ENCODE measurements around the gene TIMP3. TPM values are rescaled to one million over a fixed set of nuclear protein-coding genes. Genes with fewer than 3 reads are reported as not detected.

TIMP3 gene
- total RNA-seq, 2 experiments from 2014 or later: not detected

DNA sequence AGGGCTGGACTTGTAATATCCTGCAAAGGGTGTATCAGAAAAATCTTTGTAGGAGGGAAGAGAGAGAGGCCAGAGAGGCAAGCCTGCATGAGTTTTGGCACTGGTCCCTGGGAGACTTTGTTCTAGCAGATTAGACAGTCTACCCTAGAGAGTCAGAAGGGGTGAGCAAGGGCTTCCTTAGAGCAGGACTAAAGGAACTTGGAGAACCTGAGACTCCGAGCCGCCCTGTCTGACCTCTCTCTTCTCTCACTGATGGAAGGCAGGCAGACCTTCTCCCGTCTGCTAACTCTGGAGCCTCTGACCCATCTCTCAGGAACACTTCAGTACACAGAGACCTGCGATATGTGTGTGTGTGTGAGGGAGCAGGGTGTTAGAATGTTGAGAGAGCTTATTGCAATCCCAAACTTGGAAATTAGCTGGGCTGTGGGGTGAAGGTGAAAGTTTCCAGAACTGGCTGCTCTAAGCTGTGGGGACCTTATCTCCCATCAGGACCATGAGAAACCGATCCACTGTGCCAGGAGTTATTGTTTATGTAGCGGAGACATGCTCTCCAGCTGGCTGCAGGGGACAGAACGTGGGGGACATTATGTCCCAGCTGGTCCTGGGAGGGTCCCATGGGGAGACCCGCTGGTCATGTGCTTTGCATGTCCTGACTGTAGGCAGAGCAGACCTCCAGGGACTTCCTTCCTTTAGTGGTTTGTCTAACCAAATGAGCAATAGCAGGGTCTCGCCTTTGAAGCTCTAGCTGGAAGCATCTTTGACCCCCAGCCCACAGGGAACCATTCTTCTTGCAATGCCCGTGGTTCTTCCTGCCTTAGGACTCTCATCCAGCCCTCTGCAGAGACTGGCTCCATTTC lies 51.1 kb downstream of the TIMP3 start:
- DNase-seq: no peak
- Mint-ChIP-seq H3K27ac (no peak overlapping the region), H3K9me3 (ENCODE audit: low read depth) (no peaks in the 10 kb centered on the region), H3K27me3 (no peaks in the 10 kb centered on the region), H3K36me3 (no peaks in the 10 kb centered on the region), H3K4me3 (no peak overlapping the region), H3K4me1 (no peaks in the 10 kb centered on the region)
- no peak for ATAC-seq
- CTCF ChIA-PET: no interaction called here

DNA sequence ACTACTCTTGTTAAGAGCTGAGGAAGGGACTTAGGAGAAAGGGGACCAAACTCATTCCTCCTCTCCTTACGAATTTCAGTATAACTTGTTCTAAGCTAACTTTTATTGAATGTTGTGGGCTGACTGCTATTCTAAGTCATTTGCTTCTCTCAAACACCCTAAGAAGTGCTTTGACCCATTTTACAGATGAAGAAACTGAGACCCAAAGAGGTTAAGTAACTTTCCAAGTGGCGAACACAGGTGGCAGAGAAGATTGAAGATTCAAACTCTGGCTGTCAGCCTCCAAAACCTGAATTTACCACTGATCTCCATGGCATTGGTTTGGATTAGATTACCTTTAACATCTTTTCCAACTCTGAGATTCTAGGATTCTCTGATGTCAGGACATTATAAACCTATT lies 52.2 kb downstream of the TIMP3 start:
- H3K27me3 Mint-ChIP-seq: no peaks in the 10 kb centered on the region
- H3K4me1 Mint-ChIP-seq: no peaks in the 10 kb centered on the region
- ATAC-seq (no peak), DNase-seq (no peak)
- H3K4me3 Mint-ChIP-seq: no peak overlapping the region
- no peaks in the 10 kb centered on the region for H3K36me3 Mint-ChIP-seq
- CTCF ChIA-PET: no interaction called here
- H3K27ac Mint-ChIP-seq: no peak overlapping the region
- no peaks in the 10 kb centered on the region for H3K9me3 Mint-ChIP-seq (ENCODE audit: low read depth)

DNA sequence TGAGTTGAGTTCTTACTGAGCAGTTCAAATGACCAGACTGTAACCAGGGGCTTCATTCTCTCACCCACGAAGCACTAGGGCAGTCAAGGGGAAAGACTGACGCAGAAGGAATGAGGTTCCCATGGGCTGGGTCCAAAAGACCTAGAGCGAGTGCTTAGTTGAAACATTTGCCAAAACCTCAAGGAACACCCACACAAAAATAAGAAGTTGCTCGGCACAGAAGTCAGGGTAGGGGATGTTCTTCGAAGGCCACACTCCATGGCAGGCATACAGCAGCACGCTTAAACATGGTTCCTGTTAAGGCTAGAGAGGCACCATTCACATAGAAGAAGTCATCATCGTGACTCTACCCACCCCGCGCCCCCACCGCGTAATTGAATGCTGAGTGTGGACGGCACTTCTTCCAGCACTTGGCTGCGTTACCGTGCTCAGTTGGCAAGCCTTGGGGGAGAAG lies 52.9 kb downstream of the TIMP3 start:
- DNase-seq (no peak), ATAC-seq (no peak)
- CTCF ChIA-PET: interaction anchor here (0.6 kb wide), 1 partner anchor 73 kb away, joined by 3 read pairs; no protein-coding TSS in a partner anchor
- Mint-ChIP-seq H3K9me3 (ENCODE audit: low read depth) (no peaks in the 10 kb centered on the region), H3K4me1 (no peaks in the 10 kb centered on the region), H3K27me3 (no peaks in the 10 kb centered on the region), H3K36me3 (no peaks in the 10 kb centered on the region), H3K27ac (no peak overlapping the region), H3K4me3 (no peak overlapping the region)

DNA sequence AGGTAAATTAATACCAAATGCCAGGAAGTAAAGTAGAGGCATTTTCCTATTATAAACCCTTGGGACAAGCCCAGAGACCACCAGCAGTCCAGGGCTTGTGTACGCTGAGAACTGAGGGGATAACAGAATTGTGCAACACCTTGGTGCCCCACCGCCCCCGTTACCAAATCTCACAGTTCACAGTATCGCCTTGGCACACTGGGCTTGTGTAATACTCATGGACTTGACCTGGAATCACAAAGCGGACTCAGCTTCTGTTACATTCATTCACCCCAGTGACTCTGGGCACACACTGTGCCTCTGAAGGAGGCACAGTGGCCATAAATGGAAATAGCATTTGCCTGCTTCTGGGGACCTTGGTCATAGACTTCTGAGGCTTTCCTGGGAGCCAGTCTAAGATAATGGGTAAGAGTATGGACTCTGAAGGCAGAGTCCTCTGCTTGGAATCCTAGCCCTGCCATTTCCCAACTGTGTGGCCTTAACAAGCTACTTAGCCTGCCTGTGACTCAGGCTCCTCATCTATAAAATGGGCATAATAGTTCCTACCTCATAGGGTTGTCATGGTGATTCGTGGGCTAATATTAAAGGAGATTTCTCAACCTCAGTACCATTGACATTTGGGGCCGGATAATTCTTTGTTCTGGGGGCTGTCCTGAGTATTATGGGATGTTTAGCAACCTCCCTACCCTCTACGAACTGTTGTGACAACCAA lies 53.7 kb downstream of the TIMP3 start:
- no peaks in the 10 kb centered on the region for H3K36me3 Mint-ChIP-seq
- H3K27me3 Mint-ChIP-seq: no peaks in the 10 kb centered on the region
- H3K4me3 Mint-ChIP-seq: no peak overlapping the region
- no peak for DNase-seq
- no peak overlapping the region for H3K27ac Mint-ChIP-seq
- no peak for ATAC-seq
- H3K9me3 Mint-ChIP-seq (ENCODE audit: low read depth): no peaks in the 10 kb centered on the region
- H3K4me1 Mint-ChIP-seq: no peaks in the 10 kb centered on the region
- CTCF ChIA-PET: no interaction called here

- CTCF ChIA-PET: no interaction called here
- Mint-ChIP-seq H3K27ac (no peak overlapping the region), H3K4me1 (no peaks in the 10 kb centered on the region), H3K4me3 (no peak overlapping the region), H3K9me3 (ENCODE audit: low read depth) (no peaks in the 10 kb centered on the region), H3K36me3 (no peaks in the 10 kb centered on the region), H3K27me3 (no peaks in the 10 kb centered on the region)
- DNase-seq (no peak), ATAC-seq (no peak)
Observed at GRCh38 chr22:32858121-32858703, 56.7 kb downstream of the TIMP3 start.

DNA sequence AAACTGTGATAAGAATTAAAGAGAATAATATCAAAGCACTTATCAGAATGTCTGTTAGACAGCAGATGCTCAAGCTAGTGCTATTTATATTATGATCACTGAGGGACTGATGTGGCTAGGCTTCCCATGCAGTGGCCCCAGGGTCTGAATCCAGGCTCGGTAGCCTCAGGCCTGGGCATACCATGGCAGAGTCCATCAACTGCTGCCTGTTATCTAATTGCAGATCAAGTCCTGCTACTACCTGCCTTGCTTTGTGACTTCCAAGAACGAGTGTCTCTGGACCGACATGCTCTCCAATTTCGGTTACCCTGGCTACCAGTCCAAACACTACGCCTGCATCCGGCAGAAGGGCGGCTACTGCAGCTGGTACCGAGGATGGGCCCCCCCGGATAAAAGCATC lies 57.5 kb downstream of the TIMP3 start:
- no peak overlapping the region for H3K4me3 Mint-ChIP-seq
- H3K36me3 Mint-ChIP-seq: no peaks in the 10 kb centered on the region
- no peak overlapping the region for H3K27ac Mint-ChIP-seq
- H3K9me3 Mint-ChIP-seq (ENCODE audit: low read depth): no peaks in the 10 kb centered on the region
- CTCF ChIA-PET: no interaction called here
- ATAC-seq: no peak
- no peaks in the 10 kb centered on the region for H3K27me3 Mint-ChIP-seq
- no peaks in the 10 kb centered on the region for H3K4me1 Mint-ChIP-seq
- DNase-seq: no peak

DNA sequence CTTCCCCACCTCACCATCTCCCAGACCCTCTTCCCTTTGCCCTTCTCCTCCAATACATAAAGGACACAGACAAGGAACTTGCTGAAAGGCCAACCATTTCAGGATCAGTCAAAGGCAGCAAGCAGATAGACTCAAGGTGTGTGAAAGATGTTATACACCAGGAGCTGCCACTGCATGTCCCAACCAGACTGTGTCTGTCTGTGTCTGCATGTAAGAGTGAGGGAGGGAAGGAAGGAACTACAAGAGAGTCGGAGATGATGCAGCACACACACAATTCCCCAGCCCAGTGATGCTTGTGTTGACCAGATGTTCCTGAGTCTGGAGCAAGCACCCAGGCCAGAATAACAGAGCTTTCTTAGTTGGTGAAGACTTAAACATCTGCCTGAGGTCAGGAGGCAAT lies 58.2 kb downstream of the TIMP3 start:
- no peak for ATAC-seq
- Mint-ChIP-seq H3K27me3 (no peaks in the 10 kb centered on the region), H3K9me3 (ENCODE audit: low read depth) (no peaks in the 10 kb centered on the region), H3K4me3 (no peak overlapping the region), H3K4me1 (no peaks in the 10 kb centered on the region), H3K36me3 (no peaks in the 10 kb centered on the region), H3K27ac (no peak overlapping the region)
- DNase-seq: no peak
- CTCF ChIA-PET: no interaction called here

DNA sequence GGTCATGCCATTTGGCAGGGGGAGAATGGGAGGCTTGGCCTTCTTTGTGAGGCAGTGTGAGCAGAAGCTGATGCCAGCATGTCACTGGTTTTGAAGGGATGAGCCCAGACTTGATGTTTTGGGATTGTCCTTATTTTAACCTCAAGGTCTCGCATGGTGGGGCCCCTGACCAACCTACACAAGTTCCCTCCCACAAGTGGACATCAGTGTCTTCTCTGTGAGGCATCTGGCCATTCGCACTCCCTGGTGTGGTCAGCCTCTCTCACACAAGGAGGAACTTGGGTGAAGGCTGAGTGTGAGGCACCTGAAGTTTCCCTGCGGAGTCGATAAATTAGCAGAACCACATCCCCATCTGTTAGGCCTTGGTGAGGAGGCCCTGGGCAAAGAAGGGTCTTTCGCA lies 59.8 kb downstream of the TIMP3 start:
- H3K4me3 Mint-ChIP-seq: no peak overlapping the region
- CTCF ChIA-PET: no interaction called here
- H3K36me3 Mint-ChIP-seq: no peaks in the 10 kb centered on the region
- no peak overlapping the region for H3K27ac Mint-ChIP-seq
- no peaks in the 10 kb centered on the region for H3K27me3 Mint-ChIP-seq
- ATAC-seq (no peak), DNase-seq (no peak)
- H3K9me3 Mint-ChIP-seq (ENCODE audit: low read depth): no peaks in the 10 kb centered on the region
- H3K4me1 Mint-ChIP-seq: no peaks in the 10 kb centered on the region

GRCh38 chr22:32862083-32862482 lies 60.6 kb downstream of the TIMP3 start:
- no peak overlapping the region for H3K27ac Mint-ChIP-seq
- ATAC-seq (no peak), DNase-seq (no peak)
- no peaks in the 10 kb centered on the region for H3K9me3 Mint-ChIP-seq (ENCODE audit: low read depth)
- H3K4me1 Mint-ChIP-seq: no peaks in the 10 kb centered on the region
- no peaks in the 10 kb centered on the region for H3K27me3 Mint-ChIP-seq
- CTCF ChIA-PET: interaction anchor here (0.8 kb wide), 1 partner anchor 18 kb away, joined by 3 read pairs; no protein-coding TSS in a partner anchor
- no peaks in the 10 kb centered on the region for H3K36me3 Mint-ChIP-seq
- H3K4me3 Mint-ChIP-seq: no peak overlapping the region

GRCh38 chr22:32862936-32863661 lies 61.6 kb downstream of the TIMP3 start:
- H3K4me3 Mint-ChIP-seq: no peak overlapping the region
- DNase-seq (no peak), ATAC-seq (no peak)
- no peaks in the 10 kb centered on the region for H3K36me3 Mint-ChIP-seq
- H3K27ac Mint-ChIP-seq: no peak overlapping the region
- no peaks in the 10 kb centered on the region for H3K27me3 Mint-ChIP-seq
- CTCF ChIA-PET: no interaction called here
- H3K4me1 Mint-ChIP-seq: no peaks in the 10 kb centered on the region
- H3K9me3 Mint-ChIP-seq (ENCODE audit: low read depth): no peaks in the 10 kb centered on the region

DNA sequence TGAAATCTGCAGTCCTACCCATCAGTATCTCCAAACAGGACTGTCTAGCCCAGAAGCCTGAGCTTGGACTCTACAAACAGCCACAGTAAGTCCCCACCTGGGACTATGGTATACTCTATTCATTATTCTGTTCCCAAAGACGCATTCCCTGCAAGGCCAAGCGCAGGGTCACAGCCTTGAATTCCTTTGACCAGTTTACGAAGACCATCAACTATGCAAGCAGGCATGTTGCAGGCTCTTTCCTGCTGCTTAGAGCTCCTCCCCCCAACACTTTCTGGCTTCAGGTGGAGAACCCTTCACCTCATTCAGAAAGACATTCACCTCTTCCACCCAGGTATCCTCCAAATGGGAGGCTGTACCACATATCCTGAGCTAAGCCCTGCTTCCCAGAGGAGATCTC lies 62.5 kb downstream of the TIMP3 start:
- no peaks in the 10 kb centered on the region for H3K36me3 Mint-ChIP-seq
- CTCF ChIA-PET: no interaction called here

DNA sequence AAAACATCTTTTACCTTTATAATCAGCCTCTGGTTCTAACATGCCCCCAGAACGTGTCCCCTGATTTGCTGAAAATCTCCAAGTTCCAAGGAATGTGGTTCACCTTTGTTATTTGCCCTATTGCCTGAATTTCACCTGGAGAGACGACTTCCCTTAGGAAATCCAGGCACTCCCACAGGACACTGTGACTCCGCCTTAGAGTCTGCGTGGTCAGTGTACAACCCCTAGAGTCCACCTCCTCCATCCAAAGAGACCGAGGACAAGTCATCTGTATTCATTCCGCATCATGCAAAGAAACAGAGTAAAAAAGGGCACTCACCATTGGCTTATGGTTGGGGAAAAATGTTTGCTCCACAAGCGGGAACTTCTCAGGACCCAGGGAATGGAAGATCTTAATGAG lies 63.1 kb downstream of the TIMP3 start:
- Mint-ChIP-seq H3K4me1 (no peaks in the 10 kb centered on the region), H3K27ac (no peak overlapping the region), H3K36me3 (no peaks in the 10 kb centered on the region), H3K27me3 (no peaks in the 10 kb centered on the region), H3K9me3 (ENCODE audit: low read depth) (no peaks in the 10 kb centered on the region), H3K4me3 (no peak overlapping the region)
- DNase-seq: no peak
- no peak for ATAC-seq
- CTCF ChIA-PET: no interaction called here

More for the DNA sequence above, 62.5 kb downstream of the TIMP3 start:
- Mint-ChIP-seq H3K4me3 (no peak overlapping the region), H3K4me1 (no peaks in the 10 kb centered on the region), H3K27me3 (no peaks in the 10 kb centered on the region), H3K27ac (no peak overlapping the region), H3K9me3 (ENCODE audit: low read depth) (no peaks in the 10 kb centered on the region)
- ATAC-seq: no peak
- DNase-seq: no peak

GRCh38 chr22:32866953-32867352 lies 65.4 kb downstream of the TIMP3 start:
- ATAC-seq: no peak
- H3K4me3 Mint-ChIP-seq: no peak overlapping the region
- no peaks in the 10 kb centered on the region for H3K36me3 Mint-ChIP-seq
- H3K27me3 Mint-ChIP-seq: no peaks in the 10 kb centered on the region
- no peaks in the 10 kb centered on the region for H3K9me3 Mint-ChIP-seq (ENCODE audit: low read depth)
- CTCF ChIA-PET: no interaction called here
- DNase-seq: no peak
- H3K27ac Mint-ChIP-seq: no peak overlapping the region
- H3K4me1 Mint-ChIP-seq: no peaks in the 10 kb centered on the region

Data from activated CD8-positive, alpha-beta memory T cell treated with anti-CD3 and anti-CD28 coated beads, Interleukin-2, amount 10 ng/mL, durations not matched to agents 7 days and 5 days (primary cell).